Measurements from ENCODE around the gene TDRD12.

TDRD12 gene

DNA sequence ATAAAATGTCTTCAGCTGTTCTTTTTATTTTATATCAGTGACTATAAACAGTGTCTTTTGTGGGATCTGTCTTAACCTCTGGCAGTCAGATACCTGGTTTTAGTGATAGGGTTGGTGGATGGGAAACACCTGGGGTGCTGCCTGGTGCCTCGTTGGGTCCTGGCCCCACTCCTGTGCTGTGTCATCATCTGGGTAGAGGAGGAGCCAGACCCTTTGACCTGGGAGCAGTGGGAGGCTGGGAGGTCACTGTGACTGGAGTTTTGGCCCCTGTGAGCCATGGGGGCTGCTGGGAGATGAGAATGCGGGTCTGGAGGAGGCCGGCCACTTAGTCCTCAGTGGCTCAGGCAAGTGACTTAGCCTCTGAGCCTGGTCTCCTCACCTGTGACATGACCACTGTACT lies 29.4 kb downstream of the TDRD12 start:
- H3K9ac ChIP-seq (ENCODE audit: low read length), result no peak overlapping the region
- TF ChIP-seq EZH2phosphoT487 (conservative IDR thresholded peaks at IDR 0.05; ENCODE audit: low read length), result no peak
- TF ChIP-seq, protein P1, sequence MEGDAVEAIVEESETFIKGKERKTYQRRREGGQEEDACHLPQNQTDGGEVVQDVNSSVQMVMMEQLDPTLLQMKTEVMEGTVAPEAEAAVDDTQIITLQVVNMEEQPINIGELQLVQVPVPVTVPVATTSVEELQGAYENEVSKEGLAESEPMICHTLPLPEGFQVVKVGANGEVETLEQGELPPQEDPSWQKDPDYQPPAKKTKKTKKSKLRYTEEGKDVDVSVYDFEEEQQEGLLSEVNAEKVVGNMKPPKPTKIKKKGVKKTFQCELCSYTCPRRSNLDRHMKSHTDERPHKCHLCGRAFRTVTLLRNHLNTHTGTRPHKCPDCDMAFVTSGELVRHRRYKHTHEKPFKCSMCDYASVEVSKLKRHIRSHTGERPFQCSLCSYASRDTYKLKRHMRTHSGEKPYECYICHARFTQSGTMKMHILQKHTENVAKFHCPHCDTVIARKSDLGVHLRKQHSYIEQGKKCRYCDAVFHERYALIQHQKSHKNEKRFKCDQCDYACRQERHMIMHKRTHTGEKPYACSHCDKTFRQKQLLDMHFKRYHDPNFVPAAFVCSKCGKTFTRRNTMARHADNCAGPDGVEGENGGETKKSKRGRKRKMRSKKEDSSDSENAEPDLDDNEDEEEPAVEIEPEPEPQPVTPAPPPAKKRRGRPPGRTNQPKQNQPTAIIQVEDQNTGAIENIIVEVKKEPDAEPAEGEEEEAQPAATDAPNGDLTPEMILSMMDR (IDR thresholded peaks at IDR 0.05; ENCODE audit: insufficient read depth, low read length, poor library complexity, severe bottlenecking), result no peak
- H3K9me3 ChIP-seq (ENCODE audit: insufficient read depth, low read length), result no peaks in the 10 kb centered on the region
- no peaks in the 10 kb centered on the region for H3K36me3 ChIP-seq (ENCODE audit: low read length)
- no peaks in the 10 kb centered on the region for H3K27me3 ChIP-seq (ENCODE audit: low read length)
- no peak overlapping the region for H3K27ac ChIP-seq (ENCODE audit: low read depth, low read length)
- no peak overlapping the region for H2AFZ ChIP-seq (ENCODE audit: low read depth, low read length, severe bottlenecking)
- H3K79me2 ChIP-seq (ENCODE audit: insufficient read depth, low read length), result no peaks in the 10 kb centered on the region
- no peaks in the 10 kb centered on the region for H3K9me2 ChIP-seq (replicated peaks; ENCODE audit: insufficient read depth, low read length)
- no peaks in the 10 kb centered on the region for H3F3A ChIP-seq (ENCODE audit: insufficient read depth)
- no peak overlapping the region for H3K4me2 ChIP-seq (ENCODE audit: low read depth, low read length, poor library complexity, severe bottlenecking)
- no peak overlapping the region for H3K4me3 ChIP-seq (ENCODE audit: insufficient read depth, low read length, poor library complexity, severe bottlenecking)
- no peaks in the 10 kb centered on the region for H4K20me1 ChIP-seq (ENCODE audit: low read depth, low read length)

DNA sequence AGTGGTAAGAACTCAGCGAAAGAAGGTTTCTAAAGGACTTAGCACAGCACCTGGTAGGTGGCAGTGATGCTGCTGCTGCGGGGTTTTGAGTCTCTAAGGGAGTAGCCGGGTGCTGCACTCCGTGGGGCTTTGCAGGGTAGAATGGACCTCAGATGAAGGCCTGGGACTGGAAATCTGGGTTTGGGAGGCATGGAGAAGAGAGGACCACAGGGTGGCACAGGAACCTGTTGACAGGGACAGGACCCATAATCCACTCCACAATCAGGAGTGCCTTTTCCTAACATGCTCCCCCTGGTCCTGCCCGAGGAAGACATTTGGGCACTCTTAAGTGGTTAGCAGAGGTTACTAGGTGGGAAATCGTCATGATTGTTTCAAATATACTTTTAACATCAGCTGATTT lies 29.8 kb downstream of the TDRD12 start:
- no peaks in the 10 kb centered on the region for H3F3A ChIP-seq (ENCODE audit: insufficient read depth)
- H3K4me2 ChIP-seq (ENCODE audit: low read depth, low read length, poor library complexity, severe bottlenecking), result no peak overlapping the region
- no peaks in the 10 kb centered on the region for H3K36me3 ChIP-seq (ENCODE audit: low read length)
- H3K27ac ChIP-seq (ENCODE audit: low read depth, low read length), result no peak overlapping the region
- no peaks in the 10 kb centered on the region for H3K27me3 ChIP-seq (ENCODE audit: low read length)
- H3K4me3 ChIP-seq (ENCODE audit: insufficient read depth, low read length, poor library complexity, severe bottlenecking), result no peak overlapping the region
- no peak overlapping the region for H3K9ac ChIP-seq (ENCODE audit: low read length)
- H4K20me1 ChIP-seq (ENCODE audit: low read depth, low read length), result no peaks in the 10 kb centered on the region
- TF ChIP-seq, protein P1 (IDR thresholded peaks at IDR 0.05; ENCODE audit: insufficient read depth, low read length, poor library complexity, severe bottlenecking), result no peak
- no peak for TF ChIP-seq EZH2phosphoT487 (conservative IDR thresholded peaks at IDR 0.05; ENCODE audit: low read length)
- H3K9me2 ChIP-seq (replicated peaks; ENCODE audit: insufficient read depth, low read length), result no peaks in the 10 kb centered on the region
- no peaks in the 10 kb centered on the region for H3K9me3 ChIP-seq (ENCODE audit: insufficient read depth, low read length)
- no peaks in the 10 kb centered on the region for H3K79me2 ChIP-seq (ENCODE audit: insufficient read depth, low read length)
- no peak overlapping the region for H2AFZ ChIP-seq (ENCODE audit: low read depth, low read length, severe bottlenecking)

DNA sequence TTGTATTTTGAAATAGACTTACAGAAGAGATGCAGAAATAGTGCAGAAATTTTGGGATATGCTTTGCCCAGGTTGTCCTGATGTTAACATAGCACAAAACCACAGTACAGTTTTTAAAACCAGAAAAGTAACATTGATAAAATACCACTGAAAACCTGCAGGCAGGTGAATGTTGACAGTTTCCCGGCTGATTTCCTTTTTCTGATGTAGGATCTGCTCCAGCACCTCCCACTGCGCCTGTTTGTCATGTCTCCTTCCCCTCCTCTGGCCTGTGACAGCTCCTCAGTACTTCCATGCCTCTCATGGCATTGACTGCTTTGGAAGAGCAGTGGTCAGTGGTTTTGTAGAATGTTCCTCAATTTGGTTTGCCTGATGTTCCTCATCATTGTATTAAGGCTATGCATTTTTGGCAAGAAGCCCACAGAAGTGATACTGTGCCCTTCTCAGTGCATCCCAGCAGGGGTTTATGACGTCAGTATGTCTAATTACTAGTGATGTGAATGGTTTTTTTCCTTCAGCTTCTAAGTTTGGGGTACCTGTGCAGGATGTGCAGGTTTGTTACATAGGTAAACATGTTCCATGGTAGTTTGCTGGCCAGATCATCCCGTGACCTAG lies 31.0 kb downstream of the TDRD12 start:
- Histone ChIP-seq H3K9me2 (replicated peaks; ENCODE audit: insufficient read depth, low read length) (no peaks in the 10 kb centered on the region), H3K4me3 (ENCODE audit: insufficient read depth, low read length, poor library complexity, severe bottlenecking) (no peak overlapping the region), H2AFZ (ENCODE audit: low read depth, low read length, severe bottlenecking) (no peak overlapping the region), H3K4me2 (ENCODE audit: low read depth, low read length, poor library complexity, severe bottlenecking) (no peak overlapping the region), H3K27ac (ENCODE audit: low read depth, low read length) (no peak overlapping the region), H3K36me3 (ENCODE audit: low read length) (no peaks in the 10 kb centered on the region), H3K9me3 (ENCODE audit: insufficient read depth, low read length) (no peaks in the 10 kb centered on the region), H3K79me2 (ENCODE audit: insufficient read depth, low read length) (no peaks in the 10 kb centered on the region), H4K20me1 (ENCODE audit: low read depth, low read length) (no peaks in the 10 kb centered on the region), H3K9ac (ENCODE audit: low read length) (no peak overlapping the region), H3K27me3 (ENCODE audit: low read length) (no peaks in the 10 kb centered on the region), H3F3A (ENCODE audit: insufficient read depth) (no peaks in the 10 kb centered on the region)
- no peak for TF ChIP-seq EZH2phosphoT487 (conservative IDR thresholded peaks at IDR 0.05; ENCODE audit: low read length)
- TF ChIP-seq, protein P1 (IDR thresholded peaks at IDR 0.05; ENCODE audit: insufficient read depth, low read length, poor library complexity, severe bottlenecking), result no peak

Measured in SU-DHL-6 (cell line).